GM18498 (cell line): ENCODE measurements around the gene REG4.

Experiments
- ATAC-seq: cut with Tn5 transposase; IDR thresholded peaks from one replicate; pipeline ENCODE4 v1.9.1; 2021; ENCODE audit warnings: mild to moderate bottlenecking, moderate library complexity; ENCODE audit not compliant: unreplicated experiment

The REG4 gene

DNA sequence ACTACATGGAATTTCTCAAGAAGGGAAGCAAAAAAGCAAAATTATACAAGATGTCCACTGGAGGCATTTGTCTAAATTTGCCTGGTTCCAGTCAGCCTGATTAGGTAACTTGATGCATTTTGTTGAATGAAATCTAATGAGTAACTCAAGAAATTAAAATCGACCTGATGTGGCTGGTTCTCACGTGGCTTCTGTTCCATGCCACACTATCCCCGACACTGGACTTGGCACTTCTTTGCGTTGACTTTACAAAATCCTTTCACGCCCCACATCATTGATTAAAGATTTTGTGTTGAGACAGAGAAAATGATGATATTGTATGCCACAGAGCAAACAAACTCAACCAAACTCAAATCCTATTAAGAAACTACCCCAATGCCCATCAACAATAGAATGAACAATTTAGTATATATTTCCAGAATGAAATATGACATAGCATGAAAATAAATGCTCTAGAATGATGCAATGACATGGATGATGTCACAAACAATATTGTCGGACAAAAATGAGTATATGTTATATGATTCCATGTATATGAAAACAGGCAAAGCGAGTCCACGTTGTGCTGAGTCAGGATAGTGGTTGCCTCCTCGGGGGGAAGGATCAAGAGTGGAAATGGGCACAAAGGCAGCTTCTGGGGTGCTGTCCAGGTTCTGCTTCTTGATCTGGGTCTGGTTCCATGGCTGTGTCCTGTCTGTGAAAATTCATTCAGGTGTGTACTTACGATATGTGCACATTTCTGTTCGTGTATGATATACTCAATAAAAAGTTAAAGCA is 29.6 kb downstream of the REG4 start:
- no peak for ATAC-seq

DNA sequence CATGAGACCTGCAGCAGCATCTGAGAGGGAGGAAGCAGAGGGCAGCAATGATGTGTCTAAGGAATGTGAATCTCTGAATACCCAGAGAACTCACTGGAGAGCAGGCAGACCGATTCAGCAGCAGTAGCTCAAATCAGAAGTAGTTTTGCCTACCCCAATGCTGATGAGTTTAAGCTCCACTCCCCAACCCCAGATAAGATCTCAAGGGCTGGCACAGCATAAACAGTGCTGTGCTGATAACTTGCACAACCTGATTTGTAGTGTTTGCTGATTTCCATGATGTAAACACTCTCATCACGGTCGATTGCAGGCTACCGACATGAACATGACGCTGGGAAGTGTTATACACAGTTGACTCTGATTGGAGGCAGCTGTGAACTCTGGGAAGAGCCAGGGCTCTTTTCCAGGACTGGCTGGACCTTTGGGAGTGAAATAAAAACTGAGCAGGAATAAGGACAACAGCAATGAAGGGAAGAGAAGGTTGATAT is 31.3 kb downstream of the REG4 start:
- ATAC-seq, result no peak

DNA sequence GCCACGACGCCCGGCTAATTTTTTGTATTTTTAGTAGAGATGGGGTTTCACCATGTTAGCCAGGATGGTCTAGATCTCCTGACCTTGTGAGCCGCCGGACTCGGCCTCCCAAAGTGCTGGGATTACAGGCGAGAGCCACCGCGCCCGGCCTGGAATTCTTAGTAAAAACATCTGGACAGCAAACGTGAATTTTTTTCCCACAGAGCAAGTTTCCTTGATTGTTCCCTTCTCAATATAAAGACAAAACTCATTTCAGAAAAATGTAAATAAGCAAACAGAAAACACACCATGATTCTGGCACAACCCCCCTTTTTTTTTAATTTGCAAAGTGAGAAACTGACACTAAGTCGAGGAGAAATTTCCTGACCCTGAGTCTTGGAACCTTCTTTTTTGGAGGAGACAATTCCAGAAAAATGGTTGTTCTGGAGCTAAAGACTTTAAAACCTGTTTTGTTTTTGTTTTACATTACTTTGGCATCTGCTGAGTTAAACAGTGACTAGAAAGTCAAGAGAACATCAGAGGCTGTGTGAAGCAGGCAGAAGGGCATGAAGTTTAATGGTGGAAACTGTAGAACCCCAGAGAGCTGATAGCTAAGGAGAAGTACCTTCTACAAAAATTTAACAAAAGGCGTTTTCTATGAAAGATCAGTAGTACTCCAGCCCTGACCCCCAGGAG is 32.2 kb downstream of the REG4 start:
- no peak for ATAC-seq

DNA sequence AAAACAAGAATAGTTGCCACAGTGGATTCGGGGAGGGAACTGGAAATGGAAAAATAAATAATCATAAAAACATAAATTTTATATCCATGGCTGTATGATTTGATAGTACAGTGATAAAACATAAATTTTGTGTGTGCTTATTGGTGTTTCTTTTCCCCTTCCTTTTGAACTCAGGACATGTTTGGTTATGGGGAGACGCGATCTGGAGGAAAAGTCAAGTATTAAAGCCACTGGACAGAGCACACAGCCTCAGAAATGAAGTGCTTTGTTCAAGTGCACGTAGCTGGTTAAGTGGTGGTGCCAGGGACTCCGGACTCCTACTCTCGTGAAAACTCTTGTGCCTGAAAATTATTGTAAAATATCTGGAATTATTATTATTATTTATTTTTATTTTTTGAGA is 32.9 kb downstream of the REG4 start:
- no peak for ATAC-seq

DNA sequence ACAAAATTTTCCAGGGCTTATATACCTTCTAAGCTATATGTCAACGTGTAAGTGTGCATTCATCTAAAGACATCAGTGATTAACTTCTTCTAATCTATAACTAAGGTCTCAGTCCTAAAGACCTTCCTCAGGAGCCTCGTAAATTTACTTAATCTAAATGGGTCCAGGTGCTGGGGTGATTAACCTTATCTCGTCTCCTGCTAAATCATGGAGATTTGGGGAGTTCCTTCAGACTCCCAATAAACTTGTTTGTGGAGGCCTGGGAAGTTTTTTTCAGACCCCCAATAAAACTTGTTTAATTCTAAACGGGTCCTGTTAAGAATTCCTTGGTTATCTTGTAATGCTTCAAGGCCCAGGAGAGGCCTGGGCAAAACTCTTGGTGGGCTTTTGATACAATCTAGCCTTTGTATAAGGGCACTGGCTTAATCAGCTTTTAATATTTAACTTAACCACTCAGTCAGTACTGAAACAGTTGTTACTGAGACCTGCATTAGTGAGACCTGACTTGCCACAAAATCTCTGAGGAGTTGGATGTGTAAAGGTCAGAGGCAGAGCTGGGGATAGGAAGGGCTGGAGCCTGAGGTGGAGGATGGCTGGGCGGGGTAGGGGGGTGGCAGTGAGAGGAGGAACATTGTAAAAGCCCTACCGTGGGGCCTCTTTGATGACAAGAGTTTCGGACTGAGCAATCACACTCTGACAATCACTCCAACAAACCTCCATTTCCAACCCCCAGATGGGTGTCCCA is 36.3 kb downstream of the REG4 start:
- ATAC-seq, result no peak

DNA sequence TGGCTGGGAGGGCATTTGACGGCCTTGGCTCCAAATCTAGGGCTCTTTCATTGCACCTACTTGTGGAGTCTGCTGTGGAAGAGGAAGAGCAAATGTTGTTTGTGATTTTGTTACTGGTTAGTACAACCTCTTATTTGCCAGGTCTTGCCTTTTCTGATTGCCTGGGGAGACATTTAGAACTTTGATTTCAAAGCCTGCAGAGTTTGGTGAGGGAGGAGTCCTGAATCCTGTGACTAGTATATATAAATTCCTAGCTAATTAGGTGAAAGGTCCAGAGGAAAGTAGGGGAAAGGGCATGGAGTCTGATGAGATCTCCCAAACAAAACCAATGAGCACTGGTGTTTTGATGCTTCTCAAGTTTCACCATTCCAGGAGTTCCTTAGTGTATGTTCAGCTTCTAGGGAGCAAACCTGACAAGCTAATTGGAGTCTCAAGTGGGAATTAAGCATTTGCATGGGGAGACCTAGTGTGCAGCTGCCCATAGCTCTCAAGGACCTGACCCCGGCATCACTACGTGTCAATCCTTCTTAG is 37.5 kb downstream of the REG4 start:
- ATAC-seq, result no peak

DNA sequence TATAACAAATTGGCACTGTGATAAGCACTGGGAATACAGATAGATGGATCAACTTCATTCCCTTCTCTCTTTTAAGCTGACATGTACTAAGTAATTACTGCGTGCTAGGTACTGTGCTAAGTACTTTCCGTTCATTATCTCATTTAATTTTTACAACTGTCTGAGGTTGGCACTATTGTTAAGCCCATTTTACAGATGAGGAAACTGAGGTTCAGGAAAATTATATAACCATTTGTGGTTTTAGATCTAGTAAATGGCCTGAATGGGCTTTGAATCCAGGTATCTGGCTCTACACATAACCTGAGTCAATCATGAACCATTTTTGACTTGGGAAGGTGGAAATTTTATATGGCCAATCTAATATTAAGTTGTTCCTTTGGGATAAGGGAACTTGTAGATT is 39.0 kb downstream of the REG4 start:
- no peak for ATAC-seq

DNA sequence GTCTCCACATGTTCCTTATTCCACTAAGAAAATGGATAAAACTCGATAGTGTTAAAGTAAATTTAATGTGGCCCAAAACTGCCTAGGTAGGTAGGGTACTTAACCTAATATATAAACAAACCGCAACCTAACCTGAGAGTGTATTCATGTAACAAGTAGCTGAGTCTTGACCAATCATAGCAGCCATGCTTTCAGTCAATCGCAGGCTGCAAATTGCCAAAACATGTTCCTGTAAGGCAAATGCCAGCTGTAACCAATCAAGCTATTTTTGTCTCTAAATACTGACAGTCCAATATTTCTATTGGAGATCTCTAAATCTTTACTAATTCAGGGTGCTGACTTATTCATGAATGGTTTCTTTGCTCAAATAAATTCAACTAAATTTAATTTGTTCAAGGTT is 39.5 kb downstream of the REG4 start:
- no peak for ATAC-seq

DNA sequence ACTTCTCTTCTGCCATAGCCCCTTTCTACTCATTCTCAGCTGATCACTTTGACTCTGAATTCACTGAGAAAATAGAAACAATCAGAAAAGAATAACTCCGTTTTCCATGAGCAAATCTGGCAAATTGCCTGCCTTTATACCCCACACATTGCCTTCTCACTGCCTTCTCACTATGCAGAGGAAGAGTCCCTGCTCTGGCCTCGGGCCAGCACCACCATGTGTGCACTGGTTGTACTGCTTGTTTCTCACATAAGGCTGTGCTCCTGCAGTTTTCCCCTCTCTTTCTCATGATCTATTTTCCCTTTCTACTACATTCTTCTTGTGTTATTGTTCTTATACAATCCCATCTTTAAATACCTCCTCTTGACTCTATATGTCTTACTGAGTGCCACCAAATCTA is 40.2 kb downstream of the REG4 start:
- ATAC-seq, result no peak

DNA sequence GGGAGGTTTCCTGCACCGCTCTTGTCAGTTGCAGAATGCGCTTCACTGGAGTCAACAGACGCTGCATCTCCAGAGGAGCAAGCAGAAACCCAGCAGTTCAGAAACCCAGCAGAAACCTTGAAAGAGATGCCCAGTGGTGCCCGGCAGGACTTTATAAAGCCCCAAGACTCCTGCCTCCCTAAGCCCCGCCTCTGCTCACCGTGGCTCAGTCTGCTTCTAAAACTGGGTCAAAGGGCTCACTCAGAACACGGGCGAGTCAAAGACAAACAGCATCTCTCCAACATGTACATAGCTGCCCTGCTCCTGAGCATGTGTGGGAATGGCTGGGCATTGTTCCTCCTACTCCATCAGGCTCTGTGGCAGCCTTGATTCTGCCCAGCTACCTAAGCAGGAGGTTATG is 42.5 kb downstream of the REG4 start, which contains the start of gene HMGCS2:
Gene HMGCS2, minus strand, starts transcription at position 128 of the 400 bp plus-strand sequence. Its CDS starts 61 bp downstream, at position 67.
- ATAC-seq, result no peak

DNA sequence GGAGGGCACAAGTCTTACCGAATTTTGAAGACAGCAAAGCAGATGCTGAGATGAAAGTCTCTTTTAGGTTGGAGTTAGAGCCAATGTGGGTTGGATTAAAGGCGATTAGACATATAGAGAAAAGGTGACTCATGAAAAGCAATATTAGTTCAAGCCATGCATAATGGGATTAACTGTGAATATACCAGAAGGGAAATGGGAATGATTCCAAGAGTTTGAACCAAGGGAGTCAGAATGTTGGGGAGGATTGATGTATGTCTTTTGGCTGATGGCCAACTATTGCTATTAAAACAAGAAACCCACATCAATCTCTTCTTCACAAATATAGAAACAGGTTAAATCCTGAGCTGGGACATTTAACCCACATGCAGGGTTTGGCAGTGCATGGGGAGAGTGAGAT is 43.8 kb downstream of the REG4 start:
- no peak for ATAC-seq

DNA sequence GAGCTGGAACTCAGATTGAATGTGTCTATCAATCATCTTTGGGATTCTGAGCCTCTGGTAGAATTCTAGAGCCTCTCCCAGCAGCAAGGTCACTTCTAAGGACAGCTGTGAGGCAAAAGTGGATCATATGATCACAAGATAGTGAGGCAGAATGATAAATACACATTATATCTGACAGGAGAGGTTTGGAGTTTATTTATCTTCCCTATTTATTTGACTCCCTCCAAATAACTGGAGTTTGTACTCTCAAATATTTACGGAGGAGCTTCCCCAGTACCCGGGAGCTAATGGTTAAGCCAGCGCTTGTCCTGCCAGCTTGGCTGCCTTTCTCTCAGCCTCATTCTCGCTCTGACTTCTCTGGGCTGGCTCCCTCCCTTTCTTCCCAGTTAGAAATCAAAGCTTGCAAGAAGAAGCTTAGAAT is 44.9 kb downstream of the REG4 start:
- no peak for ATAC-seq

DNA sequence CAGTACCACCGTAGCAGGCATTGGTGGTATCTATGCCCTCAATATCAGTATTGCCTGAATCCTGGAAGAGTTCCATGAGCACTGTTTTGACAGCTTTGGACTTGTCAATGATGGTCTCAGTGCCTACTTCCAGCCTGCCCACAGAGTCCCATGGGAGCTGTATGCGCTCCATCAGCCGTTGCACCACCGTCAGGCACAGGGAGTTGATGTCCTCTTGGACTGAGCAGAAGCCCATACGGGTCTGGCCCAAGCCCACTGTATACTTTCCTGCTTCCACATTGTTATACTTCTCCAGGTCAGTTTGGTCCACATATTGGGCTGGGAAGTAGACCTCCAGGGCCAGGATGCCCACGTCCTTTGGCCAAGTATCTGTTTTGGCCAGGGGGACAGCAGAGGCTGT is 47.0 kb downstream of the REG4 start:
- ATAC-seq, result no peak

DNA sequence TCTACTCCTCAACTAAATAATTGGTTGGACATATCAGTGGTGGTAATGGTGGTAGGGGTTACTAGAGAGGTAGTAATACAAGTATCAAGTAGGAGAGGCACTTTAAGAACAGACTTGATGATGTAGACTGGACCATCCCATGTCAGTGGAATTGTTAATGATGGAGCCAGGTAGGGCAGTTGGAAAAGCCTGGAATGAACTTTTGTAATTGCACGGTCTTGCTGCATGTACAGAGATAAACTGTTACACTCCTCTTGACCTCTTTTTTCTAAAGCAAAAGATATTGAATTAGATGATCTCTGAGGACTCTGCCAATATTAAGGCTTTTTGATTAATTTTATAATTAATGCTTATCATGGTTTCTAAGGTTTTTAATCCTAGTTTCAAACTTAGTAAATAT is 48.3 kb downstream of the REG4 start:
- no peak for ATAC-seq

DNA sequence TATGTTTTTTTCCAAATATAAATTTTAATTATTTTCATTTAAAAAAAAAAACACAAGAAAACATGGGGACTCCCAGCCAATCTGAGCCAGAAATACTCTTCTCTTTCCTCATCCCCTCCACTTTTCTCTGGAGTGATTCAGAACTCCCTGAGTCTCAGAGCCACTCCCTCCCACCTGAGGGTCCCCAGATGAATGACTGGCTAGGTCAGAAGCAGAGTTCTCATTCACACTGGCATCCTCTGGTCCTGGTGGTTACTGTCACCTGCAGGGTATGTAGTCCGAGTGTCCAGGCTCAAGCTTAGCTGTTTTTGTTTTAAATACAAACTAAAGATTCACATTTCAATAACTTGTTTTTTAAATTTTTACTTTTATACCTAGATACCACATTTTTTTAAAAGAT is 48.9 kb downstream of the REG4 start:
- no peak for ATAC-seq

DNA sequence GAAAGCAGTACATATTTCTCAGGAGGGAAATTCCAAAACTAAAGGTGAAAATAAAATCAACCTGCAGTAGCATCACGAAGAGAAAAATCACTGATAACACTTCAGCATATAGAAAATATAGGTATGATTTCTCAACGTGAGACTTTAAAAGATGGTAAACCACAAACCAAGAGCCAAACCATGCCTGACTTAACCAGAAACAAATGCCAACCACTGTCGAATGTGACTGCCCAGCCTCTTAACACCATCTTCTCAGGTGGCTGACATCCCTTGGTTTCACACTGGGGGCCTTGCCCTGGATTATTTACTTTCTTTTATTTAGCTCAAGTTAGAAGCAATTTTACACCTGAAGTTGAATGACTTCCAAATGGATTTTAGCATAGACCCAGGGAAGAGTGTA is 52.7 kb downstream of the REG4 start:
- no peak for ATAC-seq

DNA sequence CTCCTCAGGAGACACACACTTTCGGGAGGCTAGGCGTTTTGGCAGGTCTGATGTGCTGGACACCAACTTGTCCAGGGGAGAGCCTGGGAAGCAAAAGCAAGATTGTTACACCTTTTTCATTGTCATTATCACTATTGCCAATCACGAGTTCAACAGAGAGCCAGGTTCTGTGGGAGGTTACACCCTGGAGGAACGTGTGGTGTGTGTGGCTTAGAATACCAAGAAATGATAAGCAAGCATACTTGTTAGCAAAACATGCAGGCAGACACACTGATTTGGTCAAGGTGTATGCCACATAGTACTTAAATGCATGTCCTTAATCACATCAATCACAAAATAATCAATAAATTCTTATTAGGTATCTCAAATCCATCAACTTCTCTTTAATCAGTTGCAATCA is 58.7 kb downstream of the REG4 start:
- ATAC-seq, result no peak

DNA sequence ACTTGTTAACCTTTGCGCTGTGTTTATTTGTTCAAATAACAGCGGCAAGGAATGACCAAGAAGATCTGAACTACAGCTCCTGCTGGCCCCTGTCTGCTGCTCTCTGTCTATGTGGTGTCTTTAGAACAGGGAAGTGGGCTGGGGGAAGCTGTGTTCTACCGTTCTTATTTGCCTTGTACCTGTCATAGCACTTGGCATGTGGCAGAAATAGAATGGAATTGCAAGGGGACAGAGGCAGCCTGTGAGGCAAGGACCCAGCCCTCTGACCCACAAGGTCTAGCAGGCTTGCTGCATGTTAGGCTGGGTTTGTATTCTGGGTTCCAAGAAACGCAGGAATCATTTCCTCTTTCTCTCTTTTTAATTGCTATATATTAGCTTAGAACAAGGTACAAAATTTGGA is 63.2 kb downstream of the REG4 start:
- no peak for ATAC-seq

DNA sequence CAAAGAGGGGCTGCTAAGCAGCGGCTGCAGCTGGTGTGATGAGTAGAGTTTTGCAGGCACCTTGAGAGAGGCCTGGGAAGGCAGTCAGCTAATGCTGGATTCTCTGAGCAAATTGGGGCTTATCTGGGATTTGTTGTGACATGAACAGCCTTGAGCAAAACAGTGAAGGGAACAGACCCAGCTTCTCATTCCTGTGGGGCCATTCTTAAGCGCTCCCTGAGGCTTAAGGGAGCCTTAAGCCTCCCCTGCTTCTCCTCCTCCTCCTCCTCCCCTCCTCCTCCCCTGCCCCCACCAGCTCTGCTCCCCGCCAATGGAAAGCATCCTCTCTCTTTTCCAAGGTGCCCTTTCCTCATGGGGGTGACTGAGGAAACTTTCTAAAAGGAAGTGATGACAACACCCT is 63.8 kb downstream of the REG4 start:
- ATAC-seq, result no peak

DNA sequence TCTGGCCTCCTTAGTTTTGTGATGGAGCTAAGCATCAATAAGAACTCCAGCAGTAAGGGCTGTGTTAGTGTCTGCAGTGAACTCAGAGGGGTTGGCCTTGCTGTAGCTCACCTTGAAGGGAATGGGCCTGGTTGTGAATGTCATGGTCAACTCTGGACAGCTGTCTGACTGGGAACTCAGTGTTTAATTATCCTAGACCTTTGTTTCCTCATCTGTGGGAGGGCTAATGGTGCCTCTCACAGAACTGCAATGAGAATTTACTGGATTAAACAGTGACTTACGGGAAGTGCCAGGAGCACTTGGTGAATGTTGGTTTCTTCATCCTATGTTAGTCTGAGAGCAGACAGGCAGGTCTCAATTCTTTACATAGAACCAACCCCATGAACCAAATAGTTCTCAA is 66.2 kb downstream of the REG4 start:
- no peak for ATAC-seq

DNA sequence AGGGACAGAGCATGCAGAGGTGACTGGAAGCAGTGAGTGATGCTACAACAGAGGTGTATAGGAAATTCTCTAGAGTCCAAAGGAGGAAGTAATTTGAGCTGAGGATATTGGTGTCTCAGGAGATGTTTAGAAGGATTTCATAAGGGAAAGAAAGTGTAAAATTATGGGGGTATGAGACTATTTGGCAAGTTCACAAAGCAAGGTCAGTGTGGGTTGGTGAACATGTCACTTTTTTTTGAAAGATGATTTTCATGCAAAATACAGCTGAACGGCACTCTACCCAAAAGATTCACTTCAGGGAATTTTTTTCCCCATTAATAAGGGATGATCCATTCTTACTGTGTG is 66.7 kb downstream of the REG4 start:
- ATAC-seq, result no peak
